ENCODE data around the gene GAB1. TPM values are rescaled to one million over a fixed set of nuclear protein-coding genes. Genes with fewer than 3 reads are reported as not detected.
"Not testable (repeated sequence)": the region's sequence is repeated elsewhere in the genome, so short reads cannot be mapped to it uniquely, and the experiment has no call there.

Gene GAB1
- total RNA-seq, 1 donor from 2014 or later = 19.6 TPM

DNA sequence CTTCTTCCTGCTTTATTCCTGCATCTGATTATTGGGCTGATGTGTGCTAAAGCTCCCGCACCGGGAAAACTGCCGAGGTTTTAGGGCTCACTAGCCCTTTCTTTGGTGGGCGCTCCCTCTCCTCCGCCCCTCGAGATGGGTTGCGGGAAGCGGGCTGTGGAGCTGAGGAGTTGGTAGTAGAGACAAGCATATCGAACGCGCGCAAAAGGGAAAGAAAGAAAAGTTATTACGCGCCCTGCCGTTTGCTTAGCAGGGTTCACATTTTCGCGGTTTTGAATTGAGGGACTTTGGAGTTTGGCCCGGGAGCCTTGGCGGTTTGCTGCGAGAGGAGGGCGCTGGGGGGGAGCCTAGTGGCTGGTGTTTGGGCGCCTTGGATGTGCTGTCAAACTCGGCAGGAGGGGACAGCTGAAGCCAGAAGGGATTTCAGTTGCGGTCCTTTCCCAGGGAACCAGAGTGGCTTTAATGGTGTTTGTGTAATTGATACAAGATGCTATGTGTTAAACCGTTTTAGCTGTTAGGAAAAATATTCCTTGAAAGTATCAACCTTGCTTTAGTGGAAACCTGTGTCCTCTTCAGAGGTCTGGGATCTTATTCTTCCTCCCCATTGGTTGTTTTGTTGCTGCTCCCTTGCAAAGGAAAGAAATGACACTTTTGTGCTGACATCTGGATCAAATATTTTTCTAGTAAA lies 1.1 kb downstream of the GAB1 start:
- no peak for DNase-seq (ENCODE audit: extremely low read depth, low read depth, low spot score)

DNA sequence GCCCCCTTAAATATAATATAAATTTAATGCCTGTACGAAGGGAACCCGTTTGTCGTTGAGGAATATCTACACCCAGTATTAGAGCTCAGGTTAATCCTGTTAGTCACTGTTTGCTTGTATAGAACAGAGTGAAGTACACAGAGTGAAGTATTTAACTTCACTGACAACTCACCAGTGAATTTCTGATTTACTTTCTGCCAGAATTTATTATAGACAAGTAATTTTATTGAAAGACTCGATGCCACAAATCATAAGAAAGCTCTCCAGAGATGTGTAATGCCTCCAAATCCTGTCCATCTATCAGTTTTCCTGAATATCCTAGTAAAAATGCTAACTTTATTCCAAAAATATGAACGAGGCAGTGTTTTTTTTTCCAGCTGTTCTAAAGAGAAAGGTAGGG lies 1.6 kb downstream of the GAB1 start:
- no peak for DNase-seq (ENCODE audit: extremely low read depth, low read depth, low spot score)

DNA sequence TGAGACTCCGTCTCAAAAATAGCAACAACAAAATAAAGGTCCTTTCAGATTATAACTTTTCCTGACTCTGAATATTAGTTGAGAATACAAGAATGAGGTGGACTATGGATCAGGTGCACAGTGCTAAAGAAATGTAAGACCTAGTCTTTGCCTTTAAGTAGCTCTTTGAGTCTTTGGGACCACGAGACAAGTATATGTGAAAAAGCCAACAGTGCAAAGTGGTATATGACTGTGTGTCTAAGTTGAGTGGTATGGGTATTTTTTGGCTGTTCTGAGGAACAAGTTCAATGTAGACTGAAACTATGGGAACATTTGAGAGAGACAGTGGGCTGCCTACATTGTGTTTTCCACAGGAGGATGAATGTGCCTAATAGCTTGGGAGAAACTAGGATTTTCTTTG lies 2.8 kb downstream of the GAB1 start:
- no peak for DNase-seq (ENCODE audit: extremely low read depth, low read depth, low spot score)

DNA sequence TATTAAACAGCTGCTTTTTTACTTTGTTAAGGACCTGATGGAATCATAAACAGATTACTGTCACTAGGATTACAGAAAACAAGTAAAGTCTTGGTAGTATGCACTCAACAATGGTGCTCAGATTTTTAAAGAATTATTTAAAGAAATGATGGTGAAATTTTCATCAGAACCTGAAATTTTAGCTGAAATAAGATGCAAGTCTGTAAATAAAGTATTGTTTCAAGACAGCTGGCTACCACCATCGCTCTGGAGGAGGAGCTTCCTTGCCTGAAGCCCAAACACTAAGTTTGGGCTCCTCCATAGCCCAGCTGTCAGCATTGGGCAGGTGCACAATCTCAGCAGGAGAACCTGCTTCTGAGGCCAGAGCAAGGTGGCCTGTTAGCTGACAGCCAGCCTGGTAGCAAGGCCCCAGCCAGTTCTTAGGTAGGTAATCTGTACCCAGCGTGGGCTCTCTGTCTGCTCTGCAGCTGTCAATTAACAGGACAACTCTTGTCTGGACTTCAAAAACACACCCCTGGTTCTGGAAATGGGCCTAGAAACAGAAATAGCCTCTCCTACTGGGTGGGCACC lies 4.6 kb downstream of the GAB1 start:
- no peak for DNase-seq (ENCODE audit: extremely low read depth, low read depth, low spot score)

DNA sequence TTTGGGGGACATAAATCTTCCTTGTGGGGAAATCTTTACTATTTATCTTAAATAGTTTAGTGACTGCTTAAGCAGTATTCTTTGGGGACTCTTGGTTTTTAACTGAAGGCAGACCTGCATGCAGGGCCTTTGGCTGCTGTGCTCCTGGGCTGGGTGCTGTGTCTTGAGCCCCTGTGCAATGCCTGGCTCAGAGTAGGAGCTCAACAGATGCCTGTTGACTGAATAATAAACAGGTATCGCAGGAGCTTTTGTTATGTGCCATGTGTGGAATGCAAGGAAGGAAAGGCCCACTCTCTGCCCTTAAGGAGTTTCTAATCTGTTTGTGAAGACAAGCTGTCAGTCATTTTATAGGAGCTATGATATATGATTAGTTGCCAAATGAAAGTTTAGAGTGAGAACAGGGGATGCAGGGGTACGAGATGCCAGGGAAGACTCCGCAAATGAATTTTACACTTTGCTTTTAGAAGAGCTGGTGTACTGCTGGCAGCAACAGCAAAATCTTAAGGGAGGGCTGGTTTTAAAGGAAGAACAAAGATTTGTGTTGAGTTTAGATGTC lies 6.7 kb downstream of the GAB1 start:
- no peak for DNase-seq (ENCODE audit: extremely low read depth, low read depth, low spot score)

DNA sequence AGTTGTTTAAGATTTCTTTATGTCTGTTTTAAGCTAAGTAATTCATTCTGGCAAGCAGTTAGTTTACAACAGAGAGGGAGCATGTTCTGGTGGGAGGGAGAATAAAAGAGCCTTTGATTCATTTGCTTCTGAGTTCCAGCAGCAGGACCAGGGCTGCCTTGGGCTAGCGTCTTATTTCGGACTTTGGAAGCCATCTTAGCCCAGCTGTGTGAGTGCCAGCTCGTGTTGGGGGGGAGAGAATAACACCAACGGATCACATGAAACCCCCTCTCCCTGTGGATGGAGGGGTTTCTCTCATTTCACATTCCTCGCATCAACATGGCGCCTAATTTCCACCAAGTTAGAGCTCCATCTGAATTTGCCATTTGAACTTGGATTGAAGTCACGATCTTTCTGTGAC lies 7.4 kb downstream of the GAB1 start:
- DNase-seq (ENCODE audit: extremely low read depth, low read depth, low spot score) = no peak

DNA sequence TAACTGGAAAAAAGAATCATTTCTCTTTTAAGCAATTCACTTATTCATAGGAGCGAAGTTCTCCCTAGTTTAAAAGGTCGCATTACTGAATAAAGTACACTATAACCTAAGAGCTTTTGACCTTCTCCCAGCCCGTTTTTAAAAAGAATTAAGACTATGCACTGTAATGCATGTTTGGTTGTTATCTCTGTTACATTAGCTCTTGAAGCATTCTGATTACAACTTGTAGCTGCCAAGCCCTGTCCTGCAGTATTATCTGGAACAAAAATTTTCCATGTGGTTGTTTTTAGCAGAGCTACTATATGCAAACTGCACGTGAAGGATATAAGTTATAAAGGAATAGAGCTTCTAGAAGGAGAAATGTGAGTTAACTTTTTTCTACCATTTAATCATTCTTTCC lies 8.1 kb downstream of the GAB1 start:
- DNase-seq (ENCODE audit: extremely low read depth, low read depth, low spot score) = no peak

DNA sequence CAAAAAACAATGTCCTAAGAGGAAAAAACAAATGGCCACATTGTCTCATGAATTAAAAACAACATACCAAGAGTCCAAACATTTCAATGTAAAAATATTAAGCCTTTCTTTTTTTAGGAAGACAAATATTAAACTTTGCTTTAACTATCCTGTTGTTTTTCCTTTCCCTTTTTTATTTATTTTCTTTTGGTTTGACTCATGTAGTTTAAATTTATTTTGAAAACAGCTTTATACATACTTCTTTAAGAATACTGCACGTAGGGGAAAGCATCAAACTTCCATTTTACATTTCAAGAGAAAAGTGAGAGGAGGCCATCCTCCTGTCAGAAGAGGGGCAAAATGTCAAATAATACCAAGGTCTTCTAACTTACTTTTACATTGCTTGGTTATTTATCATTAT lies 8.7 kb downstream of the GAB1 start:
- DNase-seq (ENCODE audit: extremely low read depth, low read depth, low spot score) = no peak

DNA sequence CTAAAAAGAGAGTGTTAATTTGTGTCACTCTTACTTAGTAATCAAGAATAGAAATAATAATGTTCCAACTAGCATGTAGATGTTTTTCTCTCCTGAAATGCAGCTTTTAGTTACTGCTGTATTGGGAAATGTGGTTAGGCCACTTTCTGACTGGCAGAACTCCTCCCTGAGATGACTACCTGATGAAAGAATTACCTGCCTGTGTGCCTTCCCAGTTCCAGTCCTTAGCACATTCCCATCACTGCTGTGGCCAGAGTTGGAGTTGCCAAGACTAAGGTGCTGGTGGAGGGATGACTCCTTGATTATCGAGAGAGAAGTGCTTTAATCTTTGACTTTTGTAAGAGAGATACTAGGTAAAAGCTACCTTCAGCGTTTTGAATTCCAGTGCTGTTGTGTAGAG lies 9.5 kb downstream of the GAB1 start:
- DNase-seq (ENCODE audit: extremely low read depth, low read depth, low spot score) = no peak

DNA sequence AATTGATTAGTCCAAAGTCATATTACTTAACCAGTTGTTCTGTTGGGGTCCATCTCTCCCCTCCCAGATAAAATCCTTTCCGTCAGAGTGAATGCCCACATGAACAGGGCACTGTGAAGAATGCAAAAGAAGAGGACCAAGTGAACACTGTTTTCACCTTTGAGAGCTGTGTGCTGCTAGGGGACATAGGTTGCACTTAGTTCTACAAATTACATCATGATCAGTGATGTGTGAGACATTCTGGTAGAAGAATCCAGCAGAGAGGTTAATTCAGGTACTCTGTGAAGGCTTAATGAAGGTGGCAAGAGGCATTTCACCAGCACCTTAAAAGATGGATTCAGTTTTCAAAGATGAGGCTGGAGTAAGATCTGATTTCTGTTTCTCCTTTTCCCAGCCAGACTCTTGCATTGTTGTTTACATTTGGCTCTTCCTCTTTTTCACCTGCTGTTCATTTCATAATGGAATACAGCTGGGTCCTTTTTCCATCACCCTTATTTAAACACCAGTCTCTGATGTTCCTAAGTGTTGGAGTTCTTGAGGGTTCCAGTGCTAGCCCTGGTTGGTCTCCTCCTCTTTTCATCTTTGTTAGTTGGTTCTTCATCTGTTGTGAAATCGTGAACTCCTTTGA lies 10.9 kb downstream of the GAB1 start:
- no peak for DNase-seq (ENCODE audit: extremely low read depth, low read depth, low spot score)

DNA sequence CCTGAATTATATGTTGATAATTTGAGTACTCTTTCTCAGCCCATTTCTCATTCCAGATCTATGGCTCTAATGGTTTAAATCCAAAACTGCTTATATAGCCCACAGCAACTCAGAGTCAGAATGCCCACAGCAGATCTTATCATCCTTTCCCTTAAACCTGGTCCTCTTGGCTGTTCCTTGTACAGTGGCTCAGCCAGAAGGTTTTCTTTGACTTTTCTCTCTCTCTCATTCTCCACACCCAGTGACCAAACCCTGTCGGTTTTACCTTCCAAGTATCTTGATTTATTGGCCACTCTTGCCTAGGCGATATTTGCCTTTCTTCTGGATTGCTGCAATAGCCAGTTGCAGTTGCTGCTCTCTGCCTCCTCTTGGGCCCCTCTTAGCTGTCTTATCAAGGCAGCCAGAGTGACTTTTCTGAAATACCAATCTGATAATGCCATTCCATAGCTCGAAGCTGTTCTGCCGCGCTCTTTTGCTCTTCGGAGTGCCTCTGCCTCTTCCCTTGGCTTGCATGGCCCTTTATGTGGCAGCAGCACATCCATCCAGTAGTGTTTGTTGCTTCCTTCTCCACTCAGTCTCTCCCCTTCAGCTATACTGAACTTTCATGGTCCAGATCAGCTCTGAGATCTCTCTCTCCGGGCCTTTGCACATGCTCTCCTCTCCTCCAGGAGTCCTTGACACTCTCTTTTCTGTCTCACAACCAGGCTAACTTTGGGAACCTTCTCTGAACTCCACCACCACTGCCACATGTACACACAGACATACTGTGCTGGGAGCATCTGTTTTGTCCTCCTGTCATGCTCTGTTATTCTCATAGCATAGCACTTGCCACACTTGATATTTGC lies 11.8 kb downstream of the GAB1 start:
- DNase-seq (ENCODE audit: extremely low read depth, low read depth, low spot score) = no peak

DNA sequence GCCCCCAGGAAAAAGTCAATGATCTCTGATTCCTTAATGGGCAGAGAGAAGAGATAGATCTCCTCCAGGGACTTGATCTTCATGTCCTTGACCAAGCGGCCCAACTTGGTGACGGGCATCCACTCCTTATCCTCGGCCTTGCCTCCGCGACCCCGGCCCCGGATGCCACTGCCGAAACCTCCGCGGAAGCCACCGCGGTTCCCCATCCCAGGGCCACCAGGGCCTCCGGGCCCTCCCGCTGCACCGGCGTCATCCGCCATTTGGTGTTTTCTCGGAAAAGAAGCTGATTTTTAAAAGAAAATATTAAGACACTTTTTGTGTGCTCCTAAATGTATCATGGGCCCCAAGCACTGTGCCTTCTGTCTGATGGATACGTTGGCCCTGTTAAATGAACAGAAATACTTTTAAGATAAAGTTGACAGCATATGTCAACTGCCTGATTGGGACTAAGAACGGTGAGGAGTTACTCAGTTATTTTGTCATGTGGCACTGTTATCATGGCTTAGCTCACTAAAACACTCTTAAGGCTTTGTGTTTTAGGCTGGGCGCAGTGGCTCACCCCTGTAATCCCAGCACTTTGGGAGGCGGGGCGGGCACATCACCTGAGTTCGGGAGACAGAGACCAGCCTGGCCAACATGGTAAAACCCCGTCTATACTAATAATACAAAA lies 13.3 kb downstream of the GAB1 start:
- not testable (repeated sequence) for DNase-seq (ENCODE audit: extremely low read depth, low read depth, low spot score)

DNA sequence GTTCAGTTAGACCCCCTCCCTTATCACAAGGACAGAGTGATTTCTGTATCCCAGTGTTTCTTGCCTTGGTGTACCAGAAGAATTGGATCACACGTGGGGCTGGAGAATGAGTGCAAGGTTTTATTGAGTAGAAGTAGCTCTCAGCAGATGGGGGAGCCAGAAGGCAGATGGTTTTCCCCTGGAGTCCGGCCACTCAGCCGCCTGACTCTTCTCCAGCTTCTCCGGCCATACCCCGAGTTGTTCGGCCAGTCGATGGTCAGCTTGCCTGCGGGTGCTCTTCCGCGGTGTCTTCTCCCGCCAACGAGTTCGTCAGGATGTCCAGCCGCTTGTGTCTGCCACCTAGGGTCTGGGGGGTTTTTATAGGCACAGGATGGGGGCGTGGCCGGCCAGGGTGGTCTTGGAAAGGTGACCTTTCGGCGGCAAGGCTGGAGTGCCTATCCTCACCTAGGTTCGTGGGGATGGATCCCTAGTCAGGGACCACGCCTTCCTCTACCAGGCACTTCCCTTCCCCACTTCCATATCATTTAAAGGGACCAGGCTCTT lies 14.5 kb downstream of the GAB1 start:
- DNase-seq (ENCODE audit: extremely low read depth, low read depth, low spot score) = no peak

DNA sequence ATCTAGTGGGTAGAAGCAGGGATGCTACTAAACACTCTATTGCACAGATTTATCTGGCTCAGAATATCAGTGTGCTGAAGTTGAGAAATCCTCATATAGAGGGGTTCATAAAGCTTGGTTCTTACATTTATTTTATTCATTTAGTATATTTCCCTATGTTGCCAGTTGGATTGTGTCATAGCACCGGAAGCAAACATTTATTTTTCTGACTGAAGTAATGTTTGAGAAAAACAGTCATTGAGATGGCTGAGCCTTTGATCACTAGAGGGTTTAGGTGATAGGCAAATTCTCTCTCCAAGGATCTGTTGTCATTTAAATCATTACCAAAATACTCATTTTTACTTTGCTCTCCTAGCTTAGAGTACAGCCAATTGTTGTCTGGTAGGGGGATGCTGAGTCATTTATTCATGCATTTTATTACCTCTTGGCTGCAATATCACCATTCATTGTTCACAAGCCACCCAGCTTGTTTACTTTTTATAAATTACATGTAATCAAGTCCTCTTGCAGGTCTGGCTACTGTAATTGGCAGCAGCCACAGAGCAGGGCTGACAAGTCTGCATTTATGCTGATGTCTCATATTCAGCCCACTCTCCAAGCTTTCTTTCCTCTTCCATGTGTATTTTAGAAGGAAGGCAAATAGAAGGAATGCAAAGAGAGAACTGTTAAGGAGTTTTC lies 15.2 kb downstream of the GAB1 start:
- no peak for DNase-seq (ENCODE audit: extremely low read depth, low read depth, low spot score)

DNA sequence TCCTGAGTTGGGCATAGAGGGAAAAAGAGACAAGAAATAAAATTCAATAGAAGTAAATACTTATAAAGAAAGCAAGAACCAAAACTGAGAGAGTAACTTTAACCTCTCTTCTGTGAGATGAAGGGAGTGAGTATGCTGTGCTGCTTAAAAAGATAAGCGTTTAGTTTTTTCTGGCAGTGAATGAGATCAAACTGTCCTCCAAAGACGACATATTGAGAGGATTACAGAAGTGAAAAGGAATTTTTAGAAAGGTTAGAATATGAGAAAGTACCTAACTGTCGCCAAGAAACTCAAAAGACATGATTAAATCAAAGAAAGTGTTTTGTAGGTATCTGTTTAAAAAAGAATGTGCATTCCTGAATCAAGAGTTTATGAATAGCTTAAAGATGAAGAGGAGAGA lies 16.0 kb downstream of the GAB1 start:
- DNase-seq (ENCODE audit: extremely low read depth, low read depth, low spot score) = no peak

DNA sequence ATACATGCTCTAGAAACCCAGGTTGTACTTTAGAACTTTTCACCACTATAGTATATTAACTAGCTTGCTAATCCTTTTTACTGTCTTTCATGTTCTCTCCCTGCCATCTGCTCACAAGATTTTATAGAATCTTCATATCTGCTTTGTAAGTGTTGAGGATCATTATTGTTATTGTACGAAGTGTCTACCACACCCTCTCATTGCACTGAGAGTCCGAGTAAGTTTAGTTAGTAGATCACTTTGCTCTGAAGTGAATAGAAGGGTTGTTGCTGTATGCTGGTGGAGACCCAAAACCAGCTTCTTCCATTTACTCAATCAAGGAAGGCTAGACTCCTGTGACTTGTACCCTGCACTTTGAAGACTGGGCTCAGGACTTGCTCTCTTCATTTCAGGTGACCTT lies 17.1 kb downstream of the GAB1 start:
- DNase-seq (ENCODE audit: extremely low read depth, low read depth, low spot score) = no peak

DNA sequence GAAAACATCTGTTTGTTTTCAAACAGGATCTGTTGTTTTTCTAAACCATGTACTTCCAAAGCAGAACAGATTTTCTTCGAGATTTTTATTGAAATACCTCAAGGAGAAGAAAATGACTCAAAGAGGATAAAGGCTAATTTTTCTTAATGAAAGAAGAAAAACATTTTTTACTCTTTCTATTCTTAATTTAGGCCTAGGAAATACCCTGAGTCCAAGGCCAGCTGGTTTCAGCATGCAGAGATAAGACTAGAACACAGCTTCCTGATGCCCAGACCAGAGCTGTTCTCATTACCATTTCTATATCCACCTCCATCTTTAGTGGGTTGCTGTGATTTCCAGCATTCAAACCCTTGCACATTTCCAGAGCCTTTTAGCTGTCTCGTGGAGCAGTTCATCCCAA lies 18.3 kb downstream of the GAB1 start:
- no peak for DNase-seq (ENCODE audit: extremely low read depth, low read depth, low spot score)

DNA sequence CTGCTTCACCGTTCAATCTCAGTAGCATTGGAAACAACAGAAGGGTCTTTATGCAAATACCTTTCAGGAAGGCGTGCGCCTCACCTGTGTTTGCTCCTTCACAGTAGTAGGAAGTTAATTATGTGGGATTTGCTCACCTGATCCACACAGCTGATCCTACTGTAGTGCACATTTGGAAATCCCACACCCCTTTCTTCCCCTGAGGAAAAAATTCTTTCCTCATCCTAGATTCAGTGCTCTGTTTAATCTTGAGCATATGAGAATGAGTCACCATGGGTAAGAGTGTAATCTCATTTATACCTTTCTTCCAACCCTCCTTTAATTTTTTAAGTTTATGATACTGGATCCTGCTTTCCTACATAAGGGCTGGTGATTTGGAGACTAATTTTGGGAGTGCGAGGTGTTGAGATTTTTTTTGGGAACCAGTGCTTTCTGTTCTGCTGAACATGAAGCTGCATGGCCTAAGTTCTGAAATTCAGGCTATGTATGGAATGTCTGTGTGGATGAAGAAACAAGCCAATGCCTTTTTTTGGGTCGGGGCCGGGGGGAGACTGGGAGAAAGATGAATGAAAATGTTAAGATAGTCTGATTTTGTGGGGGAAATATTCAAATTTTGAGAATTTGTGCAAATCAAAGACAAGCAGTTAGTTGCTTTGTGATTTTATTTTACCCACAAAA lies 19.0 kb downstream of the GAB1 start:
- no peak for DNase-seq (ENCODE audit: extremely low read depth, low read depth, low spot score)

DNA sequence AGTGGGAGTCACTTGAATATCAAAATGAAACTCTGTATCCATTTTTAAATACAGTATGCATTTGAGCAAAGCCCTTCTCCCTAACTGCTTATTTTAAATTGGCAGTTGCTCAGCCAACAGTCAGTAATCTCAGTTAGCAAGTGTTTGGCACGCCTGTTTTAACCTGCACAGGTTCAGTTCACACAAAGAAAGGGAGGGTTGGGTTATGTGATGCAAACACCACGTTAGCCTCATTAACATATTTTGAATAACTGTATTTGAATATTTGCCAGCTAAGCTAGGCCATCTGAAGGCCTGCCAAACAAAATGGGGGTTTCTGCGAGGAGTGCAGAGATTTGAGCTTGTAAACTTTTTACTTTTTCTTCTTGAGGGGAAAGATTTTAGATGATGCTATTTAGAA lies 19.8 kb downstream of the GAB1 start:
- no peak for DNase-seq (ENCODE audit: extremely low read depth, low read depth, low spot score)
